Eye (tissue), 1 donor: ENCODE data around the gene SEMA5B.
A peak's percentile ranks its signal among the peaks of the same experiment; 100 is the strongest.

Experiments
- DNase-seq: peaks from one replicate; pipeline ENCODE4 v3.0.0-alpha.2; 2015

The SEMA5B gene

GRCh38 chr3:123025642-123026521, 1.7 kb downstream of the SEMA5B start:
- DNase-seq = peak; percentile 73

DNA sequence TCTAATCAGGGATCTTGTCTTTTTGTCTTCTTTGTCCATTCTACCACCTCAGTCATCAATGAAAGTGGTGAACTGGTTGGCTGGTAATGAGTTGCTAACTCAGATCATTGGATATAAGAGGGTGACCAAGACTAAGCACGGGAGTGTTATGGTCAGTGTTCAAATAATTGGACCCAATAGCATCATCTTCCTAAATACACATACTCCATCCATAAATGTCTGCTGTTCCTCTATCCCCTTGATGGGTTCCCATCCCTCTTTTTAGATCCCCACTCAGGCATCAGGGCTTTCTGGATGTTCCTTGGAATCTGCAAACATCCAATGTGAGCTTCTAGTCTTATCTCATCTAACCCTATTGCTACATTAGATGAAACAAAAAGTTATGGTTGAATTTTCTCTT, 3.5 kb downstream of the SEMA5B start:
- DNase-seq = no peak

DNA sequence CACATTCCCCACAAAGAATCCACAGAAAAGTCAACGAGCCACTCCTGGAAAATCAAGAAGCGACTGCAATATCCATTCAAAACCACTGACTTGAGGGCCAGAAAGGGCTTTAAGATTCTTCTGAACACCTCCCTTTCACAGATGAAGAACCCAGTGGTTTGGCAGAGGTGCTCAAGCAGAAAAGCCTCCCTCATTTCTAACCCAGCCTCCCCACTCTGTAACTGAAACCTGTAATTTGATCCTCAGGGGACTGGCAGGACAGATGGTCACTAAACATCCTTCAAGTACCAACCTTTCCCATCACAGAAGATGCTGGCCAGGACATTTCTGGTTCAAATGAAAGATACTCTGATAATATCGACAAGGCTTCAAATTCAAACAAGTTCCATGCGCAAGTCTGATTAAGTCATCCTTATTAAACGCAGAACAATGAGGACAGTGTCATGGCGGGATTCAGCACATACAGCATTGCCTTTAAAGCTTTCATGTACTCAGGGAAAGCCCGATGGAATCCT, 5.5 kb downstream of the SEMA5B start:
- peak; percentile 73 for DNase-seq

- DNase-seq = no peak
Measured at GRCh38 chr3:123021388-123021787, 6.2 kb downstream of the SEMA5B start.

- DNase-seq = no peak
Measured at GRCh38 chr3:123020709-123021108, 6.9 kb downstream of the SEMA5B start.

- no peak for DNase-seq
Measured at GRCh38 chr3:123019591-123019990, 8.0 kb downstream of the SEMA5B start.

DNA sequence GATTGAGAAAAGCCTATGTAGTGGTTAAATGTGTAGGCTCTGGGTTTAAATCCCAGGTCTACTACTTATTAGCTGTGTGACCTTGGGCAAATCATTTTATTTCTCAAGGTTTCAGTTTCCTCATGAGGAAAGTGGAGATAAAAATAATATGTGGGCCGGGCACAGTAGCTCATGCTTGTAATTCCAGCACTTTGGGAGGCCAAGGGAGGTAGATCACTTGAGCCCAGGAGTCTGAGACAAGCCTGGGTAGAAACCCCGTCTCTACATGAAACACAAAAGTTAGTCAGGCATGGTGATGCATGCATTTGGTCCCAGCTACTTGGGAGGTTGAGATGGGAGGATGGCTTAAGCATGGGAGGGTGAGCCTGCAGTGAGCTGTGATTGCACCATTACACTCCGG, 8.4 kb downstream of the SEMA5B start:
- no peak for DNase-seq

- DNase-seq = no peak
Measured at GRCh38 chr3:123018683-123019082, 8.9 kb downstream of the SEMA5B start.

DNA sequence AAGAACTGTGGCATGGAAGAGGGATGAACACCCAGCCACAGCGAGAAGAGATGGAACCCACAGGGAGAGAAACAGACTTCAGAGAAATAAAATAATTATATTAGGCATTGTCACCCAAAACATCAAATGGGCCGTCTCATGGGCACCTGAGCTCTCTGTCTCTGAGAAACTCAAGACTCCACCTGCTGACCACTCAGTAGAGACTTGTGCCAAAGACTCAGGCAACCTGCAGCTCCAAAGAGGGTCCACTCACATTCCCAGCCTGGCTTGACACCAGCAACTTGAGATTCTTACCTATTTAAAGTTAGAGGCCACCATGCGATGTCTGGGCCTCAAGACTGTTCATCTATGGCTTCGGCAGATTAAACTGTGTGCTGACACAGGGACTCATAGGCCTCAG, 12.0 kb downstream of the SEMA5B start:
- no peak for DNase-seq

- DNase-seq = no peak
Measured at GRCh38 chr3:123013876-123014275, 13.7 kb downstream of the SEMA5B start.

DNA sequence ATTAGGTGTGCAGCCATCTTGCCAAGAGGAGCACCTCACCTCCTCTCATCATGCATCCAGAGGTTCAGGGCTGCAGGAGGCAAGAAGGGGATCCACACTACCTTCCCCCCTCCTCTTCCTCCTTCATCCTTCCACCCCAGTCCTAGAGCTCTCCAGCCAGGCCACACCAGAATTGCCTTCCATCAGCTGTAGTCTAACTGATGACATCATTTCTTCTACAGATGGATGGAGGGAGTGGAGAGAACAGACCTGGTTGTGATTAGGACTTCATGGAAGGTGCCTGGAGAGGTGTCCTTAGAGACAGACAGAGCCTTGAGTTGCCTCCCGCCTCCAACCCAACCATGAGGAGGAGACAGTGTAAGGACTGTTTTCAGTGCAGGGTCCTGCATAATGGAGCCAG, 14.9 kb downstream of the SEMA5B start:
- no peak for DNase-seq

GRCh38 chr3:123011447-123011846, 16.1 kb downstream of the SEMA5B start:
- no peak for DNase-seq

- DNase-seq = no peak
Measured at GRCh38 chr3:123008840-123009239, 18.7 kb downstream of the SEMA5B start.

DNA sequence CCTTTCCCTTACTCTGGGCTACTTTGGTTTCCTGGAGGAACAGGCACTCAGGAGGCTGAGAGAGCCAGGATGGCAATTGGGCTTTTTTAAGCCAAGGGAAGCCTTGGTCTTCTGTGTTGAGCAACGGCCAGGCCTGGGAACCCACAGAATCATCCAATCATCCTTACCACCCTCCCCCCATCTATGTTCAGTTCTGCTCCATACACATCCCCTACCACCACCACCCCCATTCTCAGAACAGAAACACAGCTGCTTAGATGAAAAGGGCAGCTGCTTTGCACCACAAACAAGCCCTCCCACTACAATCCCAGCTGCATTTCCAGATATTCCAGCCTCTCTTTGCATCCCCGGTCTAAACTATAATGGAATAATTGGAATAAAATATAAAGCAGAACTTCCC, 21.0 kb downstream of the SEMA5B start:
- no peak for DNase-seq

GRCh38 chr3:123005291-123005690, 22.3 kb downstream of the SEMA5B start:
- DNase-seq = no peak

GRCh38 chr3:123004201-123004918, 23.2 kb downstream of the SEMA5B start:
- DNase-seq = no peak

DNA sequence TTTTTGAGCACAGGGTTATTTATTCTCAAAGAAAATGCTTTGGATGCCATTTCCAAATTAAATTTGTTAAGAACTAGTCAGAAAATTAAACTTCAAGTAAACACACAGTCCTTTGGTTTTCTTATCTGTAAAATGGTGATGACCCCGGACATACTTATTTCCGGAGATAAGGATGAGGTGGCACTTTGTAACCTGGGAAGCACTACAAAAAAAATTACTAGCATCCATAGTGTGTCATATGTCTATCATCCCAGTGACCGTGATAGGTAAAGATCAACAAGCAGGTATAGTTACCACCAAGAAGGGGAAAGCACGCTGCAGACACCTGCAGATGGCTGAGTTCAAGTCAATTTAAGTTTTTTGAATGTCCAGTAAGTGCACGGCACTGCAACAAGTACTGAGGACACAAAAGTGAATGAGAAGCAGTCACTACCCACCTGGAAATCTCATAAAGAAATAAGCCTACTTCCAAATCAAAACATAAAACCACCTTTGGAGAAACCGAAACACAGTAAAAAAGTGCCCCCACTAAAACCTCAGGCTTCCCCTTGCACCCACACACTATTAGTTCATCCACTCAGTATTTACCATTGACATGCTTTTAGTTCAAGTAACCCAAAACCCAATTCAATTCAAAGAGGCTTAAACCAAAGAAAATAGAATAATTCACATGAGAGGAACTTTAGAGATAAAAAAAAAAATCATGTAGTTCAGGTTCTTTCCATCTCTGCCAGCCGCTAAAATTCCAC, 24.6 kb downstream of the SEMA5B start:
- DNase-seq = no peak

DNA sequence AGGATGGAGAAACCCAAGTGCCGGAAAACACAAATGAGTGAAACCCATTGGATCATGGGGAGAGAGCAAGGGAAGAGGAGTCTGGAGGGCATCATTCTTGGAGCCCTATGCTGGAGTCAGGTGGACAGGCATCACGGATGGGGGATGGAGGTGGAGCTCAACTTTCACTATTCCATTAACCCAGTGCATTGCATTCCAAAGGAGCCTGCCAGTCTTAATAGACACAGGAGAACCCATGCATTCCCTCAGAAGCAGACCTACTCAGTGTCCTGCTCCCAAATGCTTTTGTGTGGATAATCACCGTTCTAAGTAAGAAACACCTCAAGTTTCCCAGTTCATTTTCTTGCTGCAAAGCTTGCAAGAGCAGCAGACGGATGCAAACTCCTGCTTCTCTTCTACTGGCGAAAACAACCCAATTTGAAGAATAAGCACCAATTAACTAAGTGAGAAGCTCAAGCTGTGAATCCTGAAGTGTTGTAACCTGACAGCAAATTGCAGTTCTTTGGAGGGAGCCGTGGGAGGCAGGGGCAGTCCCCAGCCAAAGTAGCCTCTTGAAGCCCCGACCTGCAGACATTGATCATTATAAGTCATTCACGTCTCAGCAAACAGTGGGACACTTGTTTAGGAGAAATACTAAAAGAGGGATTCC, 25.3 kb downstream of the SEMA5B start:
- DNase-seq = no peak

DNA sequence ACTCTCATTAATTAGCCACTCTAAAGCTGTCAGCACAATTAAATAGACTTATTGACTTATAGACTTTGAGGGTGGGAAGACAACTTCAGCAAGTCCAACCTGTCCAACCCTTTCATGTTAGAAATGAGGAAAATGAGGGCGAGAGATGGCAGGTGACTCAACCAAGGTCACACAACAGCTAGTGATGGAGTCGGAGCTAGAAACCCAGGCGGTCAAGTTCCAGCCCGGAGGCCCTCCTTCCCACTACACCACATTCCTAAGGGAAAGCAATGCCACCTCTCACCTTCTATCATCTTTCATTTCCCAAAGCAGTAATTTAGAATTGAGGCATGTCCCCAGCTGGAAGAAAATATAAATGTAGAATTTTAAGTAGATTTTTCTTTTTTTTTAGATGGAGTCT, 28.7 kb downstream of the SEMA5B start:
- no peak for DNase-seq

- DNase-seq = no peak
Measured at GRCh38 chr3:122998206-122998605, 29.4 kb downstream of the SEMA5B start.

DNA sequence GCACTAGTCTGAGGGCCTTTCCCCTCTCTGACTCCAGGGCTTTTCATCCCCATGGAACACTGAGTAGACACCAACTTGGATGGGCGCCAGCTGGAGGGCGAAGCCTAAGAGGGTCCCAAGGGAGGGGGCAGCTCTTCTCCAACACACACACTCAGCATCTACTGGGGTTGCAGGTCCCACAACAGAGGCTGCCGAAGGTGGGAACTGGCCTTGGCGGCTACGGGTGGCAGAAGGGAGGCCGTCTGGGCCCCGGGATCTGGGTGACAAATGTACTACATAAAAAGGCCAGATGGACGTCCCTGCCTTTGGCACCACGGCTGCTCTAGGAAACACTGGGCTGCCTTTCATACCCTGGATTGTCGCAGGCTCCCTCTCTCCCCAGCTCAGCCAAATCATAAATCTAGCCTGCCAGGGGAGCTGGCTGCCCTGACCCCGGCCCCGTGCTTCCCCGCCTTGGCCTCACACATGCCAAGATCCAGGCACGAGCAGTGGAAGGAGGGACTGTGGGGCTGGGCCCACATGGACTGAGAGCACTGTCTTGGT, 31.5 kb downstream of the SEMA5B start:
- peak; percentile 61 for DNase-seq

DNA sequence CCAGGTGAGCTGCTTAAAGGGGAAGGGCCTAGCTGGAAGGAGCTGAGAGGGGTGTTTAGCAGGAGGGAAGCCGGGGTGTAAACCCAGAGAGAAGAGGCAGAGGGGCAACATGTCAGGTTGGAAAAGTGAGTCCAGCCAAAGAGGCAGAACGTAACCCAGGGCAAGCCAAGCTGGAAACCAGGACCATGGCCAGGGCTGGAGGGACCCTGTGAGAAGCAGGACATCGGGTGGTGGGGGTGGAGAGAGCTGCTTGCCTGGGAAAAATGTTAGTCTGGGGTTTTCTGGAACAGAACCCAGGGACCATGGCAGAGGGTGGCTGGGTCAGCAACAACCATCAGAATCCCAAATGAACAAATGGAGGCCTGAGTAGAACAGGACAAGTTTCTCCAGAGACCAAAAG, 32.6 kb downstream of the SEMA5B start:
- no peak for DNase-seq
